Esophagus squamous epithelium (tissue), 4 donors: ENCODE results near the gene TCIRG1.

ENCODE experiments used
- POLR2A ChIP-seq, 4 donors: fragments of 450-650 bp; IDR thresholded peaks; one replicate each; pipeline ENCODE4 v1.6.1; 2017; ENCODE audit warnings: antibody characterized with exemption in 4 of 4, mild to moderate bottlenecking in 4 of 4, moderate library complexity in 3 of 4
- TF ChIP-seq, protein P1 (sequence below), 6 experiments: fragments of 450-650 bp in 4 of 6; fragments of 200-600 bp in 2 of 6; sonication (generic) in 2 of 6; IDR thresholded peaks; one replicate each; pipeline ENCODE4 v1.5.1; 2016 to 2019; ENCODE audit warnings: antibody characterized with exemption in 6 of 6, mild to moderate bottlenecking in 4 of 6, moderate library complexity in 4 of 6

- TF ChIP-seq, protein P1, sequence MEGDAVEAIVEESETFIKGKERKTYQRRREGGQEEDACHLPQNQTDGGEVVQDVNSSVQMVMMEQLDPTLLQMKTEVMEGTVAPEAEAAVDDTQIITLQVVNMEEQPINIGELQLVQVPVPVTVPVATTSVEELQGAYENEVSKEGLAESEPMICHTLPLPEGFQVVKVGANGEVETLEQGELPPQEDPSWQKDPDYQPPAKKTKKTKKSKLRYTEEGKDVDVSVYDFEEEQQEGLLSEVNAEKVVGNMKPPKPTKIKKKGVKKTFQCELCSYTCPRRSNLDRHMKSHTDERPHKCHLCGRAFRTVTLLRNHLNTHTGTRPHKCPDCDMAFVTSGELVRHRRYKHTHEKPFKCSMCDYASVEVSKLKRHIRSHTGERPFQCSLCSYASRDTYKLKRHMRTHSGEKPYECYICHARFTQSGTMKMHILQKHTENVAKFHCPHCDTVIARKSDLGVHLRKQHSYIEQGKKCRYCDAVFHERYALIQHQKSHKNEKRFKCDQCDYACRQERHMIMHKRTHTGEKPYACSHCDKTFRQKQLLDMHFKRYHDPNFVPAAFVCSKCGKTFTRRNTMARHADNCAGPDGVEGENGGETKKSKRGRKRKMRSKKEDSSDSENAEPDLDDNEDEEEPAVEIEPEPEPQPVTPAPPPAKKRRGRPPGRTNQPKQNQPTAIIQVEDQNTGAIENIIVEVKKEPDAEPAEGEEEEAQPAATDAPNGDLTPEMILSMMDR (IDR thresholded peaks at IDR 0.05), result no peak
- no peak for TF ChIP-seq POLR2A (IDR thresholded peaks at IDR 0.05)
Measured at GRCh38 chr11:67996622-67997474, 42.0 kb upstream of the TCIRG1 start.
